BE2C (cell line): Measurements from ENCODE around the gene GPC5.
"Not testable (repeated sequence)": the region's sequence is repeated elsewhere in the genome, so short reads cannot be mapped to it uniquely, and the experiment has no call there.

ENCODE experiments used
- DNase-seq: peaks from one replicate; pipeline ENCODE4 v3.0.0-alpha.2; 2020
- H3K27me3 ChIP-seq: fragments of 250-450 bp; sonication (Bioruptor Pico); 2 replicates; pipeline ENCODE4 v1.5.1; 2020; ENCODE audit warnings: mild to moderate bottlenecking
- H3K36me3 ChIP-seq: fragments of 250-450 bp; sonication (Bioruptor Pico); 2 replicates; pipeline ENCODE4 v1.5.1; 2020; ENCODE audit warnings: mild to moderate bottlenecking
- H3K4me1 ChIP-seq: fragments of 250-450 bp; sonication (Bioruptor Pico); 2 replicates; pipeline ENCODE4 v1.5.1; 2020
- H3K4me3 ChIP-seq: 2 replicates; pipeline ENCODE4 v1.5.1; 2011; ENCODE audit warnings: low read depth, low read length
- H3K9me3 ChIP-seq: fragments of 250-450 bp; sonication (Bioruptor Pico); 2 replicates; pipeline ENCODE4 v1.5.1; 2020
- CTCF ChIP-seq: IDR thresholded peaks from 2 replicates; pipeline ENCODE4 v1.5.1; 2012; ENCODE audit warnings: mild to moderate bottlenecking, low read depth, low read length

GPC5 gene

GRCh38 chr13:92864584-92865284 is 1466.3 kb downstream of the GPC5 start:
- Histone ChIP-seq H3K27me3 (no peaks in the 10 kb centered on the region), H3K4me3 (no peak overlapping the region), H3K36me3 (no peaks in the 10 kb centered on the region), H3K4me1 (no peaks in the 10 kb centered on the region), H3K9me3 (no peaks in the 10 kb centered on the region)
- no peak for DNase-seq
- TF ChIP-seq CTCF, result no peak

GRCh38 chr13:92873029-92873428 is 1474.6 kb downstream of the GPC5 start:
- TF ChIP-seq CTCF, result no peak
- no peaks in the 10 kb centered on the region for H3K27me3 ChIP-seq
- no peak overlapping the region for H3K4me3 ChIP-seq
- no peak for DNase-seq
- no peaks in the 10 kb centered on the region for H3K4me1 ChIP-seq
- H3K36me3 ChIP-seq, result no peaks in the 10 kb centered on the region
- no peaks in the 10 kb centered on the region for H3K9me3 ChIP-seq

GRCh38 chr13:92886535-92887077 is 1488.2 kb downstream of the GPC5 start:
- DNase-seq, result no peak
- H3K4me1 ChIP-seq, result no peaks in the 10 kb centered on the region
- no peak for TF ChIP-seq CTCF

GRCh38 chr13:92894447-92894846 is 1496.0 kb downstream of the GPC5 start:
- no peaks in the 10 kb centered on the region for H3K27me3 ChIP-seq
- no peak for TF ChIP-seq CTCF
- H3K4me3 ChIP-seq, result no peak overlapping the region
- H3K36me3 ChIP-seq, result no peaks in the 10 kb centered on the region
- H3K4me1 ChIP-seq, result no peaks in the 10 kb centered on the region
- no peaks in the 10 kb centered on the region for H3K9me3 ChIP-seq
- no peak for DNase-seq

More at GRCh38 chr13:92886535-92887077, 1488.2 kb downstream of the GPC5 start:
- no peaks in the 10 kb centered on the region for H3K36me3 ChIP-seq
- no peaks in the 10 kb centered on the region for H3K27me3 ChIP-seq
- H3K9me3 ChIP-seq, result no peaks in the 10 kb centered on the region
- no peak overlapping the region for H3K4me3 ChIP-seq

GRCh38 chr13:92896842-92897241 is 1498.4 kb downstream of the GPC5 start:
- H3K36me3 ChIP-seq, result no peaks in the 10 kb centered on the region
- H3K9me3 ChIP-seq, result no peaks in the 10 kb centered on the region
- no peak overlapping the region for H3K4me3 ChIP-seq
- H3K27me3 ChIP-seq, result no peaks in the 10 kb centered on the region
- DNase-seq, result peak; percentile 18
- TF ChIP-seq CTCF, result peak; percentile 53
- no peaks in the 10 kb centered on the region for H3K4me1 ChIP-seq

GRCh38 chr13:92898946-92899345 is 1500.5 kb downstream of the GPC5 start:
- DNase-seq, H3K9me3 ChIP-seq, H3K4me1 ChIP-seq, H3K36me3 ChIP-seq, H3K27me3 ChIP-seq, H3K4me3 ChIP-seq: not testable (repeated sequence)
